ENCODE data around the gene DNAAF8.
A peak's percentile ranks its signal among the peaks of the same experiment; 100 is the strongest.
"Not testable (repeated sequence)": the region's sequence is repeated elsewhere in the genome, so short reads cannot be mapped to it uniquely, and the experiment has no call there.

DNAAF8 gene

DNA sequence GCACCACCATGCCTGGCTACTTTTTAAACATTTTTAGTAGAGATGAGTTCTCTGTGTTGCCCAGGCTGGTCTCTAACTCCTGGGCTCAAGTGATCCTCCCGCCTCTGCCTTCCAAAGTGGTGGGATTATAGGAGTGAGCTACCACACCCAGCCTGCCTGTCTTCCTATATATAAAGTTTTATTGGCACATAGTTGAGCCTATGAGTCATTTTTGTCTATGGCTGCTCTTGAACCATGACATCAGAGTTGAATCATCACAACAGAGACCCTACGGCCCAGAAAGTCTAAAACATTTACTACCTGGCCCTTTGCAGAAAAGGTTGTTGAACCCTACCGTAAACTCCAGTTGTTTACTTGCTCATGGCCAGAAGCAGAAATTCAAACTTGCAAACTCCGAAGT lies 45.9 kb downstream of the DNAAF8 start:
- DNase-seq (ENCODE audit: low spot score) (peak; percentile 44), FAIRE-seq (no peak)

GRCh38 chr16:4783251-4783950 lies 49.1 kb downstream of the DNAAF8 start:
- no peak for FAIRE-seq
- DNase-seq (ENCODE audit: low spot score), result no peak

- FAIRE-seq (no peak), DNase-seq (ENCODE audit: low spot score) (no peak)
Measured at GRCh38 chr16:4783951-4784336, 49.6 kb downstream of the DNAAF8 start.

GRCh38 chr16:4784444-4784987 lies 50.2 kb downstream of the DNAAF8 start:
- not testable (repeated sequence) for DNase-seq (ENCODE audit: low spot score); FAIRE-seq

- DNase-seq (ENCODE audit: low spot score) (no peak), FAIRE-seq (no peak)
Measured at GRCh38 chr16:4785758-4786433, 51.6 kb downstream of the DNAAF8 start.

- DNase-seq (ENCODE audit: low spot score), result no peak
- no peak for FAIRE-seq
Measured at GRCh38 chr16:4787068-4787467, 52.7 kb downstream of the DNAAF8 start.

- DNase-seq (ENCODE audit: low spot score) (no peak), FAIRE-seq (no peak)
Measured at GRCh38 chr16:4787627-4788482, 53.5 kb downstream of the DNAAF8 start, which contains the start of gene SEPTIN12. SEPTIN12 (minus strand) TSS chr16:4788345; CDS start chr16:4787645, 700 bp downstream.

DNA sequence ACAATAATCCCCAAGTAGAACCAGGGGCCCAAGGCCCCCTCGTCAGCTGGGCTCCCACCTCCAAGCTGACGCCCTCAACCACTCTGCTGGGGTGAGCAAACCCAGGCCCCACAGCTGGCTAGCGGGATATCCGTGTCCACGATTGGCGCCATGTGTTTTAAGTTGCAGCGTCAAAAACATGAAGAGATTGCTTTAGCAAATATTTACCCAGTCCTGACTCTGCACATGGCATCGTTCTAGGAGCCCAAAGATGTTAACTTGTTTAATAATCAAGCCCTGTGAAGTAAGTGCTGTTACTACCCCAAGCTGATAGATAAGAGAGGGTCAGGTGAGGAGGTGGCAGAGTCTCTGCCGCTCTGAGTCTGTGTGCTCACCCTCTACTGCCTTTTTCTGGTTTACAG lies 54.2 kb downstream of the DNAAF8 start:
- DNase-seq (ENCODE audit: low spot score), result no peak
- no peak for FAIRE-seq

GRCh38 chr16:4788910-4789309 lies 54.6 kb downstream of the DNAAF8 start:
- no peak for DNase-seq (ENCODE audit: low spot score)
- no peak for FAIRE-seq

- DNase-seq (ENCODE audit: low spot score) (no peak), FAIRE-seq (no peak)
Measured at GRCh38 chr16:4790261-4790660, 55.9 kb downstream of the DNAAF8 start.

GRCh38 chr16:4790871-4791270 lies 56.5 kb downstream of the DNAAF8 start:
- FAIRE-seq (no peak), DNase-seq (ENCODE audit: low spot score) (no peak)

GRCh38 chr16:4792951-4793513 lies 58.7 kb downstream of the DNAAF8 start:
- FAIRE-seq (no peak), DNase-seq (ENCODE audit: low spot score) (no peak)

GRCh38 chr16:4795181-4795827 lies 61.0 kb downstream of the DNAAF8 start, which contains the start of gene SMIM22:
SMIM22 (plus strand) TSS chr16:4795369; CDS start chr16:4795735, 366 bp downstream.
- DNase-seq (ENCODE audit: low spot score) (no peak), FAIRE-seq (no peak)

DNA sequence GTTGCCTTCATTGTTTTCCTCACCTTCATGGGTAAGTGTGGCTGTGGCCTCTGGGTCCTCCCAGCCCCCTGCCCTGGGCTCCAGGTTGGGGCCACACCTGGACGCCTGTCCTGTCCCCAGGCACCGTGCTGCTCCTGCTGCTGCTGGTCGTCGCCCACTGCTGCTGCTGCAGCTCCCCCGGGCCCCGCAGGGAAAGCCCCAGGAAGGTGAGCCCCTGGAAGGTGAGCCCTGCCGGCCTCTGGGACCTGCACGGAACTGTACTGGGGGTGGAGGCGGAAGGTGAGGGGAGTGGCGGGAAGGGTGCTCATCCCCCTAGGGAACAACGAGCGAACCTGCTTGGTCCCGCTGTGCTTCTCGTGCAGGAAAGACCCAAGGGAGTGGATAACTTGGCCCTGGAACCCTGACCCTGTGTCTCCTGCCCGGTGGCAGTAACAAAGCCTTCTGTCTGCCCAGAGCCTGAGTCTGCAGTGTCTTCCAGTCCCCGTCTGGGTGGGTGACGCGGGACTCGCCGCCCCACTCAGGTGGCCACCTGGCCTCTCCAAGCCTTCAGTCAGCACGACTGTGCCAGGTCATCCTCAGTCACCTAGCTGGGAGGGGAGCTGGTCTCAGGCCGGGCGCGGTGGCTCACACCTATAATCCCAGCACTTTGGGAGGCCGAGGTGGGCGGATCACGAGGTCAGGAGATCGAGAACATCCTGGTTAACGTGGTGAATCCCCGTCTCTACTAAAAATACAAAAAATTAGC lies 61.7 kb downstream of the DNAAF8 start:
- DNase-seq (ENCODE audit: low spot score) (no peak), FAIRE-seq (no peak)

GRCh38 chr16:4796982-4797804 lies 62.9 kb downstream of the DNAAF8 start:
- DNase-seq (ENCODE audit: low spot score) (no peak), FAIRE-seq (no peak)

DNA sequence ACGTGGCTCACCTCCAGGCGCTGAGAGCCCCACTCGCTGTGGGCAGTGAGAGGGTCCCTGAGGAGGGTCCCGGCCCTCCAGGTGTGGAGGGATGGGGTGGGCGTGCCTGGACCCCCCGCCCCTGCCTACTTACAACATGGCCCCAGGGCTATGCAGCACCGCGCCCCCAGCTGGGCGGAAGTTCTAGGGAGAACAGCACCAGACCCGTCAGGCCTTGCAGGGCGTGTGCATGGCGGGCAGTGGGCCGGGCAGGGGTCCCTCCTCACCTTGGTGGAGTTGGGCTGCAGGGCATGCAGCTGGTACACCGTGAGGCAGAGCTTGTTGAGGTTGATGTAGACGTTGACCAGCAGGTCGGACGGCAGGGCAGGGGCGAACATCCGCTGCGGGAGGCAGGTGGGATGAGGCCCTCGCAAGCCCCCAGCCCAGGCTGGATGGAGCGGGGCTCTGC lies 63.5 kb downstream of the DNAAF8 start:
- DNase-seq (ENCODE audit: low spot score) (no peak), FAIRE-seq (no peak)

DNA sequence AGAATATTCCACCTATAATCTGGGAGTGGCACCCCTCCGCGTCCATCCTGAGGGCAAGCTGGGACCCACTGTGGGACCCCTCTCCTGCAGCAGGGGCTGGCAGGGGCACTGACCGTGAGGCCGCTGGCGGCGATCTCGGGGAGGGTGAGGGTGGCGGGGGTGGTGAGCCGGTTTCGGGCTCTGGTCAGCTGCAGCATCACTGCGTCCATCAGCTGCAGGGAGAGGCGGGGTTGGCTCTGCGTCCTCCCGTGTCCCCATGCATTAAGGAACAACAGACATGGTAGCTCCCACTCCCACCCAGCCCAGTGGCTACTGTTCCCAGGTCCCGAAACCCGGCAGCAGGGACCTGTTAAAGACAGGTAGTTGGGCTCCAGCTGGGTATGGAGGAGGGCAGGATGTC lies 64.1 kb downstream of the DNAAF8 start:
- no peak for FAIRE-seq
- DNase-seq (ENCODE audit: low spot score), result no peak
